Activated CD8-positive, alpha-beta memory T cell treated with anti-CD3 and anti-CD28 coated beads for 1 hour (primary cell): ENCODE data around the gene GAR1.
"Not testable (repeated sequence)": the region's sequence is repeated elsewhere in the genome, so short reads cannot be mapped to it uniquely, and the experiment has no call there.

Experiments used
- DNase-seq, 2 donors: peaks; one replicate each; pipeline ENCODE4 v3.0.0-alpha.2; 2020; ENCODE audit warnings: low read depth in 1 of 2; ENCODE audit errors: extremely low read depth in 1 of 2

Gene GAR1

DNA sequence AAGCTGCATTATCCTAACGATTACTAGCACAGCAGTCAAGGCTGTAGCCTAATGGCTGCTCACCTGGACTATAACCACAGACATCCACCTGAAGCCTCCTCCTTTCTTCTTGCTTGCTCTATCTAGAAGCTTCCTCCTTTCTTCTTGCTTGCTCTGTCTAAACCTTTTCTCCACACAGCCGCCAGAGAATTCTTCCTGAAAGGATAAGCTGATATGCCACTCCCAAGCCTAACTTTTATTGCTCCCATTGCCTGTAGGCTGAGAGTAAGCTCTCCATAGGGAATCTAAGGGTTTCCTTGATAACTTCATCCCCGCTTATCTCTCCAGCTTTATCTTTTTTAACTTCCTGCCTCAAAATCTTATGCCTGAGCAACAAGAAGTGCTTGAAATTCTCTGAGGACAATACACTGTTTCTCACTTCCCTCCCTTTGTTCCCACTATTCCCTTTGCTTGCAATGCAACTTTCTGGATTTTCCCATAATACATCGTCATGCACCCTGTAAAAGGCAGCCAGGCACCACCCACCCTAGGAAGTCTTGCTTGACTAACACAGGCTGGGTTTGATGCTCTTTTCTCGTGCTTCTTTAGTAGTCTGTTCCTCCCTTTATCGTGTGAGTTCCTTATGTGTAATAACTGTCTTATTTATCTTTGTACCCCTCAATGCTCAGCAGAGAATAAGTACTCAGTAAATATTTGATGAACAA lies 31.0 kb downstream of the GAR1 start:
- DNase-seq = no peak

DNA sequence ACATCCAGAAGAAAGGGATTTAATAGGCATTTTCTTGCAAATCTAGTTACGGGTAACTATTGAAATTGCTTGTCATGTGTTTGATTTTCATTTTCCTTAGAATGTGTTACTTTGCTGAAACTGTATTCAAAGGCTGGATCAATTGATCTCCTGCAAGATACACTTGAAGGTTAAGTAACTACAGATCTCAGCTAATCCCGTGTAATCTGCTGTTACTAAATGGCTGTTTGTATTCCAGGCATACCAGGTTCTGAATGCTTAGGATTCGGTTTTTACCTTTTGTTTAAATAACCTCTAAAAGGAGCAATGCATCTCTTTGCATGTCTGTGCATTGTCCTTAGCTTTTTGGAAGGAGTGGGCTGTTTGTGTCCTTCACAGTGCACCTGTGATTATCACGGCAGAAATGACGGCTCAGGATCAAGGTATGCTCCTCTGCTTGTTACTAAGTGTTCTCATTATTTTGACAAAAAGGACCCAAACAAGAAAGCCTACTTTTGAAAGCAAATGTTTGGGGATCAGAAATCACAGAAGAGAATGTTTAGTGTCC lies 32.4 kb downstream of the GAR1 start, which contains the start of gene LRIT3:
Gene LRIT3, plus strand, starts transcription at position 212 of the 547 bp plus-strand sequence. Its CDS starts 95 bp downstream, at position 307.
- no peak for DNase-seq

DNA sequence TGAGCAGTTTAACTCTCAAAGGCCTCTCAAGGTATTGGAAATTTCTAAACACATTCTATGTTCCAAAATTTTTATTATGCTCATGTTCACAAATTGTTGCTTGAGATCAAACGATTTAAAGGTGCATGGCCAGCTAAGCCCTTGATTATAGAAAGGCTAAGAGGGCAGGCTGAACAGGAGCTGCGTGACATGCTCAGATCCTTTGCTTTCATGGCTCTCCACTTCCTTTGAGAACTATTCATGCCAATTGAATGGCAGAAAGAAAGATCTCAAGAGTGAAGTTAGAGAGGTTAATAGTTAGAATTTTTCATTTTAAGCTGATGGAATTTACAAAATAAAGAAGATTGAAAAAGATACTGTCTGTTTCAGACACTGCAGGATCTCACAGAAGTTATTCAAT lies 32.9 kb downstream of the GAR1 start:
- DNase-seq = no peak

DNA sequence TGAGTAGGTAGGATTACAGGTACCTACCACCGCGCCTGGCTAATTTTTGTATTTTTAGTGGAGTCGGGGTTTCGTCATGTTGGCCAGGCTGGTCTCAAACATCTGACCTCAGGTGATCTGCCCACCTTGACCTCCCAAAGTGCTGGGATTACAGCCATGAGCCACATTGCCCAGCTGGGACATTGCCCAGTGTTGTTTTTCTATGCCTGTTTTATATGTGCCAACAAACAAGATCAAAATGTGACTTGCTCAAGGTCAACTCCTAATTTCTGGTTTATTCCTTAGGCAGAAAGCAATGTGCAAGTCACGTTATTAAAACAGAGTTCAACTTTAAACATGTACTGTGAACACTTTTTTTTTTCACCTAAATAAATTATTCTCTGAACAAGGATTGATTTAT lies 35.0 kb downstream of the GAR1 start:
- no peak for DNase-seq

DNA sequence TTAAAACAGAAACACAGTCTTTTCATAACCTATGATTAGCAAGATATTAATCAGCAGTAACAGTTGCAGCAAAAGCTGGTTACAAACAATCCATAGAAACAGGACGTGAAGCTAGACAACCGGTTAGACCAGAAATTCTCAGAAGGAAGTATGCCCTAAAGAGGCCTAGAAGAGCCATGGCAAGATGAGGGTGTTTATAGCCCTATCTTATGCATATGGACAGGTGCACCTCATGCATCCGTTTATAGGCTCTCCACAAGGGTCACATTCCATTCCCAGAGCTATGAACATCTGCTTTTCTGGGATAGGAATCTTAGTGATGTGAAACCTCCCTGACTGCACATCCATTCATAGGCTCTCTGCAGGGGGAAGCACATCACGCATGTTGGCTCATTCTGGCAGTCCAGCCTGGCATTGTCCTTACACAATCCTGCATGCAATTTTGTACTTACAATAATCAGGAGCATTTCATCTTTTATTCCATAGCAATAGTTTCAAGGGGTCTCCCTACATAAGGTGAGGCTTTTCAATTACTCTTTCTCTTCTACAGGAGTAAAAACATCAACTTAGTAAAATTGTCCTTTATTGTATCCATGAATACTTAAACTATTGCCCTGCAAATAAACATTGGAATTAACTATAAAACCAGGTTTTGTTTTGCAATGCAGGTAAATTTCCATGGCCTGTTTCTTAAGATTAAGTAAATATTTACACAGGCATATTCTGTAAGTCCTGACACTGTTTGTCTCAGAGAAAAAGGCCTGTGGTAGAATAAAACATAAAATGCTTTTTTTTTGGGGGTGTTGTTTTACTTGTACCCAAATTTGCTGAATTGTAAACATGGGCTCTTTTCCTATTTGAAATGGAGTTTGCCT lies 44.1 kb downstream of the GAR1 start:
- DNase-seq = not testable (repeated sequence)

DNA sequence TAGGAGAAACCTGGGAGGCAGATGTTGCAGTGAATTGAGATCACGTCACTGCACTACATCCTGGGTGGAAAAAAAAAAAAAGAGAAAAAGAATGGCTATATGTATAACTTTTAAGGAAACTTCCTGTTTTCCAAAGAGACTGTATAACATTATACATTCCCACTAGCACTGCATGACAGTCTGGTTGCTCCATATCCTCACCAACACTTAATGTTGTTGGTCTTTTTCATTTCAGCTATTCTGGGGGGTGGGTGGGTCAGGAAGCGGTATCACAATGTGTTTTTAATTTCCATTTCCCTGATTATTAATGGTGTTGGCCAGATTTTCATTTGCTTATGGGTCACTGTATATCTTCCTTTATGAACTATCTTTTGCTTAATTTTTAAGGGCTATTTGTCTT lies 45.7 kb downstream of the GAR1 start:
- no peak for DNase-seq

DNA sequence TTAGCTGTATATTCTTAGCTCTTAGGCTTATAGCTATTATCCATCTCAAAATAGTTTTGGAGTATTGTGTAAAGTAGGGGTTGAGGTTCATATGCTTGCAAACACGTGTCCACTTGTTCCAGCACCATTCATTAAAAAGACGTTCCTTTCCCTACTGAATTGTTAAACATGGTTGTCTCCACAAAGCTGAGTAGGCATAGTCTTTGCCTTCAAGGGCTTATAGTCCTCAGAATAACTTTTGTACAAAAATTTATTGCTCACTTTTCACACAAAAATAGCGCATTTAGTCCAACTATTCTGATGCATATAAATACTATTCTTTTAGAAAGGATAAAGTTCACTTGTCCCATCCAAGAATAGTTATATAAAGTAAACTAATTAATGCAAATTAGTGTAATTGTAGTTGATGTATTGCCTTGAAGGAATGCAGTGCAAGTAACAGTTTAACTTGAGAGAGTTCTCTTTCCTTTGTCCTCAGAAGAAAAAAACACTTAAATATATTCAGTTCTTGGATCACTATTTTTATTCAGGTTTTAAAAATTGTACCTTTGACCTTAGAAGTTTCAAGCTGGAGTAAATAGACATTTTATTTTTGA lies 46.5 kb downstream of the GAR1 start:
- DNase-seq = no peak

DNA sequence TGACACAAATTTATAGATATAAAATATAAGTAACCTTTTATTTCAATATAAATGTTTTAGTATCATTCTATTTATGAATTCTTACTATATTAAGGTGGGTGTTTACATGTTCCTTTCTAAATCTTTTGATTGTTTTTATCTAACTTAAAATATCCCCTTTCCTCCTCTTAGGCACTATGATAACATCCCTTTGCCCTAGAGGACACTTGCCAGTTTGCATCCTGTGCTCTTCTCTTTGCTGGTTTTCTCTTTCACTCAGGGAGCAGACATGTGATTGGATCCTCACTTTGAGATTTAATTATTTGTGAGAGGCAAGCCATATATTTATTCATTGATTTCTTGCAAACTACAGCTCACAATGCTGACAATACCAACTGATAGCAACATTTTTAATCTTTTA lies 48.6 kb downstream of the GAR1 start:
- DNase-seq = no peak

DNA sequence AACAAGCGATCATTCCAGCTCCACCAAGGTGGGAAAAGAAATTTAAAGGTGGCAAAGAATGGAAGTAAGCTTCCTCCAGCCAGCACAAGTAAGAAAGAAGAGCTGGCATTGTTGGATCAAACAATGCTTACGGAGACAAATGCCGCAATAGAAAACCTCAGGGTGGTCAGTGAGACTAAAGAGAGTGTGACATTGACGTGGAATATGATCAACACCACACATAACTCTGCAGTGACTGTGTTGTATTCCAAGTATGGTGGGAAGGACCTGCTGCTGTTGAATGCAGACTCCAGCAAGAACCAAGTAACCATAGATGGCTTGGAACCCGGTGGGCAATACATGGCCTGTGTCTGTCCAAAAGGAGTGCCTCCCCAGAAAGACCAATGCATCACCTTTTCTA lies 54.5 kb downstream of the GAR1 start:
- no peak for DNase-seq

DNA sequence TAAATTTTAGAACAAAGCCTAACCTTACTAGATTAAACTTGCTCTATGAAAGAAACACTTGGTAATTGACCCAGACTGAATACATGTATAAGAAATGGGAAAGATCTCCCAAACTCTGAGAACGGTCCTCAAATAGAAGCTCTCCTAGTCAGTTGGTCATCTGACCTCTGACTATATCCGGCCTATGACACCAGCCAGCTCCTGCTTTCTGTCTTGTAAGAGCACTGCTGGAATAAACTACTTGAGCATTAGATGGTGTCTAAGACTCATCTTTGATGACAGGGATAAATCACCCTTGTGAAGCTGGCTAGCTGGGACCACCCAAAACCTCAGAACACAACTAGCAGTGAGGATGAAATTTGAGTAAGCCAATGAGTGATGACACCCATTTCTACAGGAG lies 56.5 kb downstream of the GAR1 start:
- DNase-seq = no peak

DNA sequence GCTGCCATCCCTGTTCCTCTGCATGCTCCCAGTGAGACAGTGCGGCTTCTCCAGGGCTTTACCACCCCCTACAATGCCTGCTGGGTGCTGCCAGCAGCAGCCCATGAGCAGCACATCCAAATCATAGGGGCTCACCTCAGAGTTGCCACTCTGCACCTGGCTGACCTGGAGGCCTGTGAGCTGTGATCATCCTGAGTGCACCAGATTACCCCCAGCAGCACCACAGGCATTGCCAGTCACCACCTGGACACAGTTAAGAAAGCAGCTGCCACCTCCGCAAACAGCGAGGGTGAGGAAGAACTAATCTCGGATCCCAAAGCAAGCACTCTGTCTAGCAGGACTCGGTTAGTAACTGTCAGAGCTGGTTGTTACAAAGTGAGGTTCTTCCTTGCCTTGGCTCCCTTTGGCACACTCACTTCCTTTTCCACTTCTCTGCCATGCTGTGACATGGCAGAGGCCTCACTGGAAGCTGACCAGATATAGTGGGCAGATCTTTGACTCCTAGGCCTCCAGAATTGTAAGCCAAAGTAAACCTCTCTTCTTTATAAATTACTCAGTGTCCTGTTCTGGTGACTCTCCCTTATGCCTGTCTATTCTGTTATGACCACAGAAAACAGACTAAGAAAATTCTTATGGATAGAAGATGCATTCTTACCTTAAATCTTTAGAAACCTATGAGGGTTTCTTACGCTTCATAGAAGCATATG lies 57.5 kb downstream of the GAR1 start:
- no peak for DNase-seq

DNA sequence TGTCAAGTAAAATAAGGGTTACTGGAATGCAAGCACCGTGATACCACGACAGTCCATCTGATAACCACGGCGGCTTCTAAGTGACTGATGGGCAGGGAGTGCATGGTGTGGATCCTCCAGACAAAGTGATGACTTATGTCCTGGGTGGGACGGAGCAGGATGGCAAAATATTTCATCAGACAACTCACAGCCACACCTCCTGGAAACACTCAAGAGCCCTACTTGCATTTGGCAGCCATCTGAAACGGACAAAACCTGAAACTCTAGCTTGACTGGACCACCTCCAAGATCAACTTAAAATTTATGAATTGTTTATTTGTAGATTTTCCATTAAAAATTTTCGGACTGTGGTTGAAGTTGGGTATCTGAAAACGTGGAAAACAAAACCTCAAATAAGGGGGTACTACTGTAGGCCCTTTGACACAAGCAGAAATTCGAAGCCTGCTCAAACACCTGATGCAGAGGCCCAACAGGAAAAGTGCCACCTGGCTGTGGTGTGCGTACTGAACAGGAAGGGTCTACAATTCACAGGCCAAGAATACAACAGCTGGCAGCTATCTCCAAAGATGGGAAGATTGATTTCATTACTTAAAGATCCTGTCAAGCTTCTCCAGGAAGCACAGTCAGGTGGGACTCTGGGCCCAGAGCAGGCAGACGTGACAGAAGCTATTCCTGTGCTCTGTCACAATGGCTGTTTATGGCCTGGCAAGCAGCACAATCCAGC lies 58.4 kb downstream of the GAR1 start:
- DNase-seq = no peak
